ENCODE results near the gene KCNIP1.

Gene KCNIP1

DNA sequence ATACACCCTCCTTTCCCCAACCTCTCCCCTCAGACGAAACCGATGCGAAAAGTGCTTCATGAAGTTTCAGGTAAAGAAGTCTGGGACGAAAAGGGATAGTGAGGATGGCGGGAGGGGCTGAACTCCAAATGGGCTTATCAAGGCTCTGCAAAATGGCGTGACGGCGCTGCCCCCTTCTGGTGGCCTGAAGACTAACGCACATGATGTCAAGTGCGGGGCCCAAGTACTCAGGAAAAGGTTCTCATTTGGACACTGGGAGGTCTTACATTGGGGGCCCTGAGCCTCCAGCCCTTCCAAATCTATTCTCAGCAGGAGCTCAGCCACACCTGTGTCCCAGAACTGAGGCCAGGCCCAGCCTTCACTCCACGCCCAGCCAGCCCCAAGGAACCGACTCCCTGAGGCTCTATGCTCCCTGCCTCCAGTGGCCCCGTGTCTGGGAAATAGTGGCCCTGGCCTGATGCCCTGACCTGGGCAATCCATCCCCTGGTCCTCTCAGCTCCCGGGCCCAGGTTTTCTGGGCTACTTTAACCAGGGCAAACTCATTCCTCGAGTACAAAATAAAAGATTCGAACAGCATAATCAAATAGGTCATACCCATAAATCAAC lies 119.9 kb downstream of the KCNIP1 start:
- no peaks in the 10 kb centered on the region for H3K4me1 Mint-ChIP-seq
- peaks cover 18% of the 10 kb centered on the region for H3K27me3 Mint-ChIP-seq
- no peak for ATAC-seq
- H3K27ac Mint-ChIP-seq, result no peak overlapping the region
- H3K36me3 Mint-ChIP-seq, result no peaks in the 10 kb centered on the region
- no peaks in the 10 kb centered on the region for H3K9me3 Mint-ChIP-seq
- no peak overlapping the region for H3K4me3 Mint-ChIP-seq

GRCh38 chr5:170625221-170626165 lies 121.7 kb downstream of the KCNIP1 start:
- no peak for ATAC-seq
- no peak overlapping the region for H3K4me3 Mint-ChIP-seq
- no peak overlapping the region for H3K27ac Mint-ChIP-seq
- no peaks in the 10 kb centered on the region for H3K4me1 Mint-ChIP-seq
- no peaks in the 10 kb centered on the region for H3K9me3 Mint-ChIP-seq
- no peaks in the 10 kb centered on the region for H3K36me3 Mint-ChIP-seq
- peaks cover 25% of the 10 kb centered on the region for H3K27me3 Mint-ChIP-seq

- no peaks in the 10 kb centered on the region for H3K9me3 Mint-ChIP-seq
- no peak for ATAC-seq
- H3K4me3 Mint-ChIP-seq, result no peak overlapping the region
- no peak overlapping the region for H3K27ac Mint-ChIP-seq
- no peaks in the 10 kb centered on the region for H3K4me1 Mint-ChIP-seq
- no peaks in the 10 kb centered on the region for H3K36me3 Mint-ChIP-seq
- peaks cover 27% of the 10 kb centered on the region for H3K27me3 Mint-ChIP-seq
Observed at GRCh38 chr5:170626507-170627150, 122.8 kb downstream of the KCNIP1 start.

GRCh38 chr5:170627271-170627670 lies 123.5 kb downstream of the KCNIP1 start:
- Mint-ChIP-seq H3K27ac (no peak overlapping the region), H3K36me3 (no peaks in the 10 kb centered on the region), H3K4me1 (no peaks in the 10 kb centered on the region), H3K9me3 (no peaks in the 10 kb centered on the region), H3K27me3 (peaks cover 32% of the 10 kb centered on the region), H3K4me3 (no peak overlapping the region)
- no peak for ATAC-seq

DNA sequence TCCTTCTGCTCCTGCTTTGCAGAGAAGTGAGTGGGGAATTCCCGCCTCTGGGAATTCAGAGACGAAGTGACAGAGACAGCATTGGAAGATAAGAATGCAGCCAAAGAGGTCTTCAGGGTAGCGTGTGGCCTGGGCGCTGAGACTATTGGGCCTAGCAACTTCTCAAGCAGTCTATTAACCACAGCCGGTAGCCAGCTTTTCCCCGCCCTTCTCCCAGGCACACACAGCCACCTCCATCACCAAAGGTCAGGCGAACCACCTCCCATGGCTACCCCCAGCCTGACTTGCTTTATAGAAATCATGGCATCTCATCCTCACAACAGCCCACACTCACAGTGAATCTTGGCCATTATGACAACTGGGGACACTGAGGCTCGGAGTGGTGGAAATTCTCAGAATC lies 124.2 kb downstream of the KCNIP1 start:
- ATAC-seq, result no peak
- Mint-ChIP-seq H3K4me1 (peaks cover 4% of the 10 kb centered on the region), H3K9me3 (no peaks in the 10 kb centered on the region), H3K4me3 (no peak overlapping the region), H3K36me3 (no peaks in the 10 kb centered on the region), H3K27me3 (peaks cover 39% of the 10 kb centered on the region), H3K27ac (no peak overlapping the region)

GRCh38 chr5:170628691-170629565 lies 125.1 kb downstream of the KCNIP1 start:
- ATAC-seq, result no peak
- Mint-ChIP-seq H3K27ac (no peak overlapping the region), H3K9me3 (no peaks in the 10 kb centered on the region), H3K4me3 (no peak overlapping the region), H3K27me3 (peaks cover 42% of the 10 kb centered on the region), H3K36me3 (no peaks in the 10 kb centered on the region), H3K4me1 (peaks cover 13% of the 10 kb centered on the region)

- ATAC-seq, result no peak
- peaks cover 14% of the 10 kb centered on the region for H3K4me1 Mint-ChIP-seq
- H3K9me3 Mint-ChIP-seq, result no peaks in the 10 kb centered on the region
- H3K27ac Mint-ChIP-seq, result no peak overlapping the region
- H3K36me3 Mint-ChIP-seq, result no peaks in the 10 kb centered on the region
- H3K27me3 Mint-ChIP-seq, result peaks cover 47% of the 10 kb centered on the region
- H3K4me3 Mint-ChIP-seq, result no peak overlapping the region
Observed at GRCh38 chr5:170629566-170630175, 125.9 kb downstream of the KCNIP1 start.

DNA sequence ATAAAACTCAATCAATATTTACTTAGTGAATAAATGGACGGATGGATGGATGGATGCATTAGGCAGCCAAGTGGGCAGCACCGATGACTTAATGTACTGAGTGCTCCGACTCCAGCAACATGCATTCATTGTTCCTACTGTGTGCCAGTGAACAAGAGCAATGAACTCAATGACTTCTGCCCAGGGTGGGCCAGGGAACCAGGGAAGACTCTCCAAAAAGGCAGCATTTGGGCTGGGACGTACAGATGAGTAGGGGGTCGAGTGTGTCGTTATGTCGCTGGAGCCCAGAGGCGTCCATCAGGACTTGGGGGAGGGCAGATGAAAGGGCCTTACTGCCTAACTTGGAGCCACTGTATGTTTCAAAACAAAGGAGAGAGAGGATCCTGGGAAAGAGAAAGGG lies 126.4 kb downstream of the KCNIP1 start:
- peaks cover 46% of the 10 kb centered on the region for H3K27me3 Mint-ChIP-seq
- H3K4me3 Mint-ChIP-seq, result no peak overlapping the region
- ATAC-seq, result no peak
- no peaks in the 10 kb centered on the region for H3K9me3 Mint-ChIP-seq
- H3K36me3 Mint-ChIP-seq, result no peaks in the 10 kb centered on the region
- H3K27ac Mint-ChIP-seq, result no peak overlapping the region
- H3K4me1 Mint-ChIP-seq, result peaks cover 14% of the 10 kb centered on the region

- Mint-ChIP-seq H3K27me3 (peaks cover 42% of the 10 kb centered on the region), H3K9me3 (no peaks in the 10 kb centered on the region)
Observed at GRCh38 chr5:170630711-170631141, 126.9 kb downstream of the KCNIP1 start.

DNA sequence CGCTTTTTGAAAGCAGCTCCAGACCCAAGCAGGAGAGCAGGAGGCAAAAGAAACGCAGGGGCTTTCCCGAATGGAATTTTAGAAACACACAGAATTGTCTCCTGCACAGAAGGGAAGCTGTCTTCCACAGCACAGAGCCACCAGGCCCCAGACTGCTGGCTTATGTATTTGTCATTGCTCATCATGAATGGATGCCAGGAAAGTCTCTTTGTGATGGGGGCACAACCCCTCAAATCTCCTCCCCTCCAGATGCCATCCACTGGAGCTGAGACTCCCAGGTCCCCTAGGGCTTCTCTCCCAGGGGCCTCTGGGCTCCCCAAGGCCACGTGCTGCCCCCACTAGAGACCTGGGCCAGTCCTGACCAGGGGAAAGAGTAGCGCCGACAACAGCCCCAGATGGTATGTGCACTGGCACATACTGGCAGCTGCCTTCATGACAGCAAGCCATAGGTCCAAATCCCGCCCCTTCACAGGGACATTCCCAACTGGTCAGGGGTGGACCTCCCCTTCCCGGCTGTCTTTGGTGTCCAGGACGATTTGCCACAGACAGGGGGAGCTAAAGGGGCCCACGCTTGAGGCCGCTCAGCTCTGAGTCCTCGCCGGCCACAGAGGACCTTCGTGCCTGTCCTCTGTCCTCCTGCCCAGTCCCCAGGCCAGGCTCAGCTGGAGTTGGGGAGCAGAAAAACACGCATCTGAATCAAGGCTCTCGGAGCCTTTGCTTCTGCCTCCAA lies 127.8 kb downstream of the KCNIP1 start:
- peaks cover 14% of the 10 kb centered on the region for H3K4me1 Mint-ChIP-seq
- ATAC-seq, result no peak
- no peak overlapping the region for H3K4me3 Mint-ChIP-seq
- no peaks in the 10 kb centered on the region for H3K36me3 Mint-ChIP-seq
- no peaks in the 10 kb centered on the region for H3K9me3 Mint-ChIP-seq
- peaks cover 42% of the 10 kb centered on the region for H3K27me3 Mint-ChIP-seq
- no peak overlapping the region for H3K27ac Mint-ChIP-seq

More at GRCh38 chr5:170630711-170631141, 126.9 kb downstream of the KCNIP1 start:
- Mint-ChIP-seq H3K27ac (no peak overlapping the region), H3K4me1 (peaks cover 14% of the 10 kb centered on the region), H3K36me3 (no peaks in the 10 kb centered on the region), H3K4me3 (no peak overlapping the region)
- ATAC-seq, result no peak

GRCh38 chr5:170632266-170632984 lies 128.6 kb downstream of the KCNIP1 start:
- H3K4me1 Mint-ChIP-seq, result peaks cover 14% of the 10 kb centered on the region
- no peaks in the 10 kb centered on the region for H3K36me3 Mint-ChIP-seq
- H3K27me3 Mint-ChIP-seq, result peaks cover 49% of the 10 kb centered on the region
- H3K4me3 Mint-ChIP-seq, result no peak overlapping the region
- no peaks in the 10 kb centered on the region for H3K9me3 Mint-ChIP-seq
- no peak for ATAC-seq
- H3K27ac Mint-ChIP-seq, result no peak overlapping the region

- peak overlapping the region; percentile 30 for H3K4me3 Mint-ChIP-seq
- H3K27ac Mint-ChIP-seq, result no peak overlapping the region
- peaks cover 54% of the 10 kb centered on the region for H3K27me3 Mint-ChIP-seq
- H3K36me3 Mint-ChIP-seq, result no peaks in the 10 kb centered on the region
- no peaks in the 10 kb centered on the region for H3K9me3 Mint-ChIP-seq
- ATAC-seq, result peak; percentile 37
- H3K4me1 Mint-ChIP-seq, result peaks cover 14% of the 10 kb centered on the region
Observed at GRCh38 chr5:170632985-170633234, 129.1 kb downstream of the KCNIP1 start.

DNA sequence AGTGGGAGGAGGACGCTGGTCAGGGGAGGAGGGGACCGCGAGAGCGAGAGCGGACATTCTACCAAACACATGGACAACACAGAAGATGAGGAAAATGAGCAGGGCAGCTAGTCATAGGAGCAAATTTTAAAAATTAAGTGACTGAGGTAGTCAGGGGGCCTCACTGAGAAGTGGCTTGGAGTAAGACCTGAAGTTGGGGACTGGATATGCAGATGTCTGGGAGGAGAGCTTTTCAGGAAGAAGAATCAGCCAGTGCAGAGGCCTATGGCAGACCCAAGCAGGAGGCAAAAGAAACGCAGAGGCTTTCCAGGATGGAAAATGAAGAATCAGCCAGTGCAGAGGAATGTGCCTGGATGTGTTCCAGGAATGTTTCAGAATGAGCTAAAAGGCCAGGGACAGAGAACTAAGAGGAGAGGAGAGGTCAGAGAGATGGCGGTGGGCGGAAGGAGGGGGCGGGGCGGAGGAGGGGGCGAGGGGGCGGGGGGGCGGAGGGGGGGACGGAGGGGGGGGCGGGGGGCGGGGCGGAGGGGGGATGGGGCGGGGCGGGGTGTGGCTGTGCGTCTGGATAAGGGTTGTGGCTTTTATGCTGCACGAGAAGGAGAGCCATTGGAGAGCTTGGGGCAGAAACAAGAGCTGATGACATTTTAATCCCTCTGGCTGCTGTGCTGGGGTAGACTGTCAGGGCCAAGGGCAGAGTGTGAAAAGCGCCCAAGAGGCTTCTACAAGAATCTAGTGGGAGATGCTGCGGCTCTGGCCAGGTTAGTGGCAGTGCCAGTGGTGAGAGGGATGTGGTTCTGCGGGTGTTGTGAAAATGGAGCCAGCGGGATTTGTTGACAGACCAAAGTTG lies 129.6 kb downstream of the KCNIP1 start:
- Mint-ChIP-seq H3K27me3 (peaks cover 57% of the 10 kb centered on the region), H3K36me3 (no peaks in the 10 kb centered on the region), H3K9me3 (no peaks in the 10 kb centered on the region), H3K27ac (no peak overlapping the region), H3K4me3 (peak overlapping the region; percentile 30), H3K4me1 (peaks cover 15% of the 10 kb centered on the region)
- no peak for ATAC-seq

Measured in stimulated activated memory B cell treated with anti-CD40 and anti-IgM and Interleukin-4, amounts not matched to agents 10 μg/mL and 1 μg/mL and 100 μg/mL, for 72 hours (primary cell).